WTC11 (cell line): ENCODE measurements around the gene RCAN2.

ENCODE experiments used
- CREB1 ChIP-seq: sonication (generic); formaldehyde crosslinking; IDR thresholded peaks from 2 replicates; pipeline ENCODE4 v1.8.0; 2023; ENCODE audit warnings: mild to moderate bottlenecking, missing genetic modification reagents
- GABPB1 ChIP-seq: sonication (generic); formaldehyde crosslinking; IDR thresholded peaks from 2 replicates; pipeline ENCODE4 v1.8.1; 2023; ENCODE audit warnings: mild to moderate bottlenecking, missing genetic modification reagents
- NR1H2 ChIP-seq: sonication (generic); formaldehyde crosslinking; IDR thresholded peaks from 2 replicates; pipeline ENCODE4 v1.9.0; 2021; ENCODE audit warnings: mild to moderate bottlenecking, moderate library complexity, missing genetic modification reagents
- TEAD1 ChIP-seq: sonication (generic); formaldehyde crosslinking; IDR thresholded peaks from 2 replicates; pipeline ENCODE4 v1.8.0; 2022; ENCODE audit warnings: mild to moderate bottlenecking, missing genetic modification reagents
- TEAD4 ChIP-seq: sonication (generic); formaldehyde crosslinking; IDR thresholded peaks from 2 replicates; pipeline ENCODE4 v1.8.0; 2022; ENCODE audit warnings: mild to moderate bottlenecking, missing genetic modification reagents
- ZNF138 ChIP-seq: sonication (generic); formaldehyde crosslinking; conservative IDR thresholded peaks from 2 replicates; pipeline ENCODE4 v1.8.1; 2022; ENCODE audit warnings: mild to moderate bottlenecking, moderate library complexity, missing genetic modification reagents
- TF ChIP-seq, protein P1 (sequence below): sonication (generic); formaldehyde crosslinking; IDR thresholded peaks from 2 replicates; pipeline ENCODE4 v1.8.1; 2023; ENCODE audit warnings: mild to moderate bottlenecking, missing genetic modification reagents, borderline replicate concordance
- TF ChIP-seq, protein P2 (sequence below): fragments of 200-600 bp; IDR thresholded peaks from 2 replicates; pipeline ENCODE4 v1.8.0; 2022; ENCODE audit warnings: antibody characterized with exemption

DNA sequence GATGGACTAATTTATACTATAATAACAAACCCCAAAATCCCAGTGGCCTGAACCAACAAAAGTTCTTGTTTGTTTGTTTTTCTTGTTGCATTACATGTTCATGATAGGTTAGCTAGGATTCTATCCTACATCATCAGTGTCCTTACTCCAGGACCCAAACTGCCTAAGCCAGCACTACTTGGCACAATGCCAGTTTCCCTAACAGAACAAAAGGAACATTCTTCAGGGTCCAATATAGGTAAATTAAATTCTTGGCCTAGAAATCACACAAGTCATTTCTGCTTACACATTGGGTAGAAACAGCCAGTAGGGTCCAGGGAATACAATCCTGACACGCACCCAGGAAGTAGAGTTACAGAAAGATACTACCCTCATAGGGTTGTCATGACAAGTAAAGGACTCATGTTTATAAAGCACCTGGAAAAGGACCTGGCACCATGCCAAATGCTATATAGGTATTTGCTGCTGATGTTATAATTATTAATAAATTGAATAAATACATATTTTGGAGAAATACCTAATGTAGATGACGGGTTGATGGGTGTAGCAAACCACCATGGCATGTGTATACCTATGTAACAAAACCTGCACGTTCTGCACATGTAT lies 38.8 kb downstream of the RCAN2 start:
- TF ChIP-seq TEAD4 (no peak), CREB1 (no peak), NR1H2 (CRISPR knock-in tag) (no peak), ZNF138 (CRISPR knock-in tag) (no peak), GABPB1 (no peak), TEAD1 (CRISPR knock-in tag) (no peak)
- TF ChIP-seq, protein P1, sequence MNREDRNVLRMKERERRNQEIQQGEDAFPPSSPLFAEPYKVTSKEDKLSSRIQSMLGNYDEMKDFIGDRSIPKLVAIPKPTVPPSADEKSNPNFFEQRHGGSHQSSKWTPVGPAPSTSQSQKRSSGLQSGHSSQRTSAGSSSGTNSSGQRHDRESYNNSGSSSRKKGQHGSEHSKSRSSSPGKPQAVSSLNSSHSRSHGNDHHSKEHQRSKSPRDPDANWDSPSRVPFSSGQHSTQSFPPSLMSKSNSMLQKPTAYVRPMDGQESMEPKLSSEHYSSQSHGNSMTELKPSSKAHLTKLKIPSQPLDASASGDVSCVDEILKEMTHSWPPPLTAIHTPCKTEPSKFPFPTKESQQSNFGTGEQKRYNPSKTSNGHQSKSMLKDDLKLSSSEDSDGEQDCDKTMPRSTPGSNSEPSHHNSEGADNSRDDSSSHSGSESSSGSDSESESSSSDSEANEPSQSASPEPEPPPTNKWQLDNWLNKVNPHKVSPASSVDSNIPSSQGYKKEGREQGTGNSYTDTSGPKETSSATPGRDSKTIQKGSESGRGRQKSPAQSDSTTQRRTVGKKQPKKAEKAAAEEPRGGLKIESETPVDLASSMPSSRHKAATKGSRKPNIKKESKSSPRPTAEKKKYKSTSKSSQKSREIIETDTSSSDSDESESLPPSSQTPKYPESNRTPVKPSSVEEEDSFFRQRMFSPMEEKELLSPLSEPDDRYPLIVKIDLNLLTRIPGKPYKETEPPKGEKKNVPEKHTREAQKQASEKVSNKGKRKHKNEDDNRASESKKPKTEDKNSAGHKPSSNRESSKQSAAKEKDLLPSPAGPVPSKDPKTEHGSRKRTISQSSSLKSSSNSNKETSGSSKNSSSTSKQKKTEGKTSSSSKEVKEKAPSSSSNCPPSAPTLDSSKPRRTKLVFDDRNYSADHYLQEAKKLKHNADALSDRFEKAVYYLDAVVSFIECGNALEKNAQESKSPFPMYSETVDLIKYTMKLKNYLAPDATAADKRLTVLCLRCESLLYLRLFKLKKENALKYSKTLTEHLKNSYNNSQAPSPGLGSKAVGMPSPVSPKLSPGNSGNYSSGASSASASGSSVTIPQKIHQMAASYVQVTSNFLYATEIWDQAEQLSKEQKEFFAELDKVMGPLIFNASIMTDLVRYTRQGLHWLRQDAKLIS (CRISPR knock-in tag) = no peak
- TF ChIP-seq, protein P2, sequence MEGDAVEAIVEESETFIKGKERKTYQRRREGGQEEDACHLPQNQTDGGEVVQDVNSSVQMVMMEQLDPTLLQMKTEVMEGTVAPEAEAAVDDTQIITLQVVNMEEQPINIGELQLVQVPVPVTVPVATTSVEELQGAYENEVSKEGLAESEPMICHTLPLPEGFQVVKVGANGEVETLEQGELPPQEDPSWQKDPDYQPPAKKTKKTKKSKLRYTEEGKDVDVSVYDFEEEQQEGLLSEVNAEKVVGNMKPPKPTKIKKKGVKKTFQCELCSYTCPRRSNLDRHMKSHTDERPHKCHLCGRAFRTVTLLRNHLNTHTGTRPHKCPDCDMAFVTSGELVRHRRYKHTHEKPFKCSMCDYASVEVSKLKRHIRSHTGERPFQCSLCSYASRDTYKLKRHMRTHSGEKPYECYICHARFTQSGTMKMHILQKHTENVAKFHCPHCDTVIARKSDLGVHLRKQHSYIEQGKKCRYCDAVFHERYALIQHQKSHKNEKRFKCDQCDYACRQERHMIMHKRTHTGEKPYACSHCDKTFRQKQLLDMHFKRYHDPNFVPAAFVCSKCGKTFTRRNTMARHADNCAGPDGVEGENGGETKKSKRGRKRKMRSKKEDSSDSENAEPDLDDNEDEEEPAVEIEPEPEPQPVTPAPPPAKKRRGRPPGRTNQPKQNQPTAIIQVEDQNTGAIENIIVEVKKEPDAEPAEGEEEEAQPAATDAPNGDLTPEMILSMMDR = no peak
